ENCODE results near the gene P2RX6.
"Not testable (repeated sequence)": the region's sequence is repeated elsewhere in the genome, so short reads cannot be mapped to it uniquely, and the experiment has no call there.

The P2RX6 gene

GRCh38 chr22:21034989-21035388, 20.0 kb downstream of the P2RX6 start:
- no peak for DNase-seq

GRCh38 chr22:21038405-21038804, 23.4 kb downstream of the P2RX6 start:
- no peak for DNase-seq

- DNase-seq: not testable (repeated sequence)
These were observed 24.2 kb downstream of the P2RX6 start for GRCh38 chr22:21039158-21039557.

- DNase-seq: no peak
These were observed 27.0 kb downstream of the P2RX6 start for GRCh38 chr22:21041937-21042336.

GRCh38 chr22:21042978-21043859, 28.3 kb downstream of the P2RX6 start:
- no peak for DNase-seq

GRCh38 chr22:21043860-21044535, 29.0 kb downstream of the P2RX6 start:
- no peak for DNase-seq

GRCh38 chr22:21044931-21045584, 30.1 kb downstream of the P2RX6 start:
- no peak for DNase-seq

GRCh38 chr22:21045585-21046294, 30.8 kb downstream of the P2RX6 start, which contains the start of gene LRRC74B:
LRRC74B (plus strand) TSS chr22:21045946; CDS start chr22:21045987, 41 bp downstream.
- peak; percentile 80 for DNase-seq

GRCh38 chr22:21047035-21047661, 32.2 kb downstream of the P2RX6 start:
- DNase-seq: no peak

- DNase-seq: no peak
These were observed 32.8 kb downstream of the P2RX6 start for GRCh38 chr22:21047730-21048129.

- not testable (repeated sequence) for DNase-seq
These were observed 33.5 kb downstream of the P2RX6 start for GRCh38 chr22:21048448-21048847.

GRCh38 chr22:21048965-21049364, 34.0 kb downstream of the P2RX6 start:
- DNase-seq: not testable (repeated sequence)

GRCh38 chr22:21051145-21051830, 36.3 kb downstream of the P2RX6 start:
- no peak for DNase-seq

- no peak for DNase-seq
These were observed 37.0 kb downstream of the P2RX6 start for GRCh38 chr22:21051831-21052400.

- no peak for DNase-seq
These were observed 37.9 kb downstream of the P2RX6 start for GRCh38 chr22:21052715-21053459.

- no peak for DNase-seq
These were observed 39.2 kb downstream of the P2RX6 start for GRCh38 chr22:21054046-21054713.

GRCh38 chr22:21054714-21055563, 40.0 kb downstream of the P2RX6 start:
- no peak for DNase-seq

GRCh38 chr22:21055564-21055834, 40.5 kb downstream of the P2RX6 start:
- no peak for DNase-seq

- no peak for DNase-seq
These were observed 40.9 kb downstream of the P2RX6 start for GRCh38 chr22:21055880-21056319.
